Endothelial cell of umbilical vein (primary cell): ENCODE data around the gene MS4A10. TPM values are rescaled to one million over a fixed set of nuclear protein-coding genes. Genes with fewer than 3 reads are reported as not detected.

ENCODE experiments used
- BruUV-seq: library from RNA; stranded (reverse); fragments of 400-500 nt; replicated peaks from 2 replicates; lab custom pipeline; 2021; lab: Mats Ljungman, UMichigan
- CTCF ChIA-PET: fragments of 300-600, 350-600 bp; sonication (Branson Sonifier 250); formaldehyde crosslinking; loops from one replicate; lab custom pipeline; 2021; ENCODE audit warnings: antibody characterized with exemption, inconsistent platforms; lab: Charles Lee
- POLR2A ChIA-PET: fragments of 300-600, 350-600 bp; sonication (Branson Sonifier 250); formaldehyde crosslinking; loops from one replicate; lab custom pipeline; 2021; ENCODE audit warnings: antibody characterized with exemption, inconsistent platforms; lab: Charles Lee
- DNase-seq: peaks from one replicate; pipeline ENCODE4 v3.0.0-alpha.2; 2011; ENCODE audit warnings: low read depth, low spot score
- FAIRE-seq: peaks from 2 replicates; lab custom pipeline; 2011; peaks lifted over from hg19 to GRCh38; lab: Jason Lieb, UNC
- H2AFZ ChIP-seq: 2 replicates; pipeline ENCODE4 v1.6.0; 2012; ENCODE audit warnings: low read depth, low read length, control low read depth, inconsistent platforms
- H3K27ac ChIP-seq: 2 replicates; pipeline ENCODE4 v1.5.1; 2011; ENCODE audit warnings: low read depth, mild to moderate bottlenecking, control low read depth, low read length, moderate library complexity; ENCODE audit not compliant: insufficient read depth
- H3K27me3 ChIP-seq, 2 experiments: 2 replicates each; pipeline versions ENCODE4 v1.6.0 to v1.6.1; 2011; ENCODE audit warnings: low read length in 2 of 2, mixed read lengths in 1 of 2; ENCODE audit not compliant: control insufficient read depth in 2 of 2, insufficient read depth in 2 of 2
- H3K36me3 ChIP-seq, 2 experiments: 2 replicates in 1 of 2; 3 replicates in 1 of 2; pipeline ENCODE4 v1.5.1; 2011; ENCODE audit warnings: low read length in 2 of 2, mild to moderate bottlenecking in 1 of 2, moderate library complexity in 1 of 2; ENCODE audit not compliant: control insufficient read depth in 2 of 2, insufficient read depth in 2 of 2; ENCODE audit errors: extremely low read depth in 1 of 2
- H3K4me1 ChIP-seq: 3 replicates; pipeline ENCODE4 v1.5.1; 2011; ENCODE audit warnings: mild to moderate bottlenecking, low read length; ENCODE audit not compliant: control insufficient read depth, insufficient read depth; ENCODE audit errors: extremely low read depth
- H3K4me2 ChIP-seq: 2 replicates; pipeline ENCODE4 v1.6.1; 2011; ENCODE audit warnings: low read length, control low read depth, mixed read lengths; ENCODE audit not compliant: insufficient read depth
- H3K4me3 ChIP-seq, 3 experiments: fragments of 200-600 bp in 1 of 3; sonication (generic), shearing (Covaris generic) in 1 of 3; replicated peaks in 1 of 3; 2 replicates each; pipeline ENCODE4 v1.5.1; 2011 to 2016; ENCODE audit warnings: control low read depth in 3 of 3, low read length in 3 of 3, mild to moderate bottlenecking in 2 of 3, inconsistent platforms in 1 of 3, low read depth in 1 of 3, moderate library complexity in 1 of 3; ENCODE audit not compliant: insufficient read depth in 1 of 3
- H3K79me2 ChIP-seq: 2 replicates; pipeline ENCODE4 v1.6.0; 2012; ENCODE audit warnings: low read length, inconsistent platforms; ENCODE audit not compliant: control insufficient read depth, insufficient read depth
- H3K9ac ChIP-seq: replicated peaks from 2 replicates; pipeline ENCODE3; 2011; ENCODE audit warnings: low read length, control low read depth; ENCODE audit not compliant: insufficient read depth; ENCODE audit errors: extremely low read depth
- H3K9me1 ChIP-seq: replicated peaks from 3 replicates; pipeline ENCODE4 v1.6.0; 2011; ENCODE audit warnings: mild to moderate bottlenecking, low read length; ENCODE audit not compliant: control insufficient read depth, insufficient read depth; ENCODE audit errors: extremely low read depth
- H3K9me3 ChIP-seq: replicated peaks from 2 replicates; pipeline ENCODE4 v1.5.1; 2012; ENCODE audit warnings: low read length, inconsistent platforms; ENCODE audit not compliant: control insufficient read depth, insufficient read depth
- H4K20me1 ChIP-seq: replicated peaks from 2 replicates; pipeline ENCODE3; 2011; ENCODE audit warnings: mild to moderate bottlenecking, low read length; ENCODE audit not compliant: control insufficient read depth, insufficient read depth; ENCODE audit errors: extremely low read depth
- CTCF ChIP-seq, 2 donors: IDR thresholded peaks; 1 replicate in 1 of 2; 2 replicates in 1 of 2; pipeline ENCODE4 v1.5.1; 2011; ENCODE audit warnings: low read length in 2 of 2, mild to moderate bottlenecking in 2 of 2, moderate library complexity in 2 of 2, control low read depth in 1 of 2, inconsistent platforms in 1 of 2, low read depth in 1 of 2; ENCODE audit not compliant: insufficient read depth in 1 of 2; ENCODE audit errors: extremely low read depth in 1 of 2
- EZH2 ChIP-seq: IDR thresholded peaks from 2 replicates; pipeline ENCODE4 v1.6.1; 2012; ENCODE audit warnings: borderline replicate concordance, low read depth, mild to moderate bottlenecking, moderate library complexity, low read length, inconsistent platforms; ENCODE audit not compliant: severe bottlenecking
- FOS ChIP-seq: IDR thresholded peaks from 2 replicates; pipeline ENCODE4 v1.6.1; 2011; ENCODE audit warnings: mild to moderate bottlenecking, low read length, moderate library complexity, borderline replicate concordance; ENCODE audit not compliant: insufficient read depth
- GATA2 ChIP-seq: IDR thresholded peaks from 2 replicates; pipeline ENCODE4 v1.7.0; 2011; ENCODE audit warnings: low read depth, mild to moderate bottlenecking, moderate library complexity, mixed read lengths, low read length; ENCODE audit not compliant: insufficient read length, insufficient read depth
- JUN ChIP-seq: IDR thresholded peaks from 2 replicates; pipeline ENCODE4 v1.6.1; 2011; ENCODE audit warnings: borderline replicate concordance, low read depth; ENCODE audit not compliant: insufficient read length, insufficient read depth
- MAX ChIP-seq: IDR thresholded peaks from 2 replicates; pipeline ENCODE4 v1.6.1; 2011; ENCODE audit not compliant: insufficient read depth, insufficient read length
- MYC ChIP-seq: IDR thresholded peaks from one replicate; pipeline ENCODE4 v1.6.1; 2011; ENCODE audit warnings: mild to moderate bottlenecking, low read depth, low read length
- POLR2A ChIP-seq: IDR thresholded peaks from 2 replicates; pipeline ENCODE4 v1.6.1; 2012; ENCODE audit warnings: low read depth, mild to moderate bottlenecking, control low read depth, low read length
- POLR2AphosphoS5 ChIP-seq: IDR thresholded peaks from 2 replicates; pipeline ENCODE4 v1.6.1; 2012; ENCODE audit warnings: low read depth, mild to moderate bottlenecking, control low read depth, low read length, moderate library complexity; ENCODE audit not compliant: insufficient read depth
- dilution Hi-C: fragments of 300-500 bp; cut with MboI; formaldehyde crosslinking; loops from one replicate; pipeline ENCODE4 v1.15.0; 2019; ENCODE audit warnings: low sequenced_read_pairs; ENCODE audit not compliant: extremely low pct_ligation_motif_present
- intact Hi-C: fragments of 100-400 bp; cut with micrococcal nuclease; formaldehyde crosslinking; loops from one replicate; pipeline ENCODE4 v1.10.0; 2022
- polyA plus RNA-seq, 4 experiments: library from polyadenylated mRNA; depleted of rRNA in 3 of 4; stranded (reverse) in 3 of 4; unstranded in 1 of 4; fragments of >200 nt; gene quantifications; 2 replicates each; pipeline versions ENCODE4 v1.2.1 to v1.2.3, GENCODE V29; 2011 to 2012; ENCODE audit warnings: missing spikeins in 1 of 4
- total RNA-seq: library from RNA; stranded (reverse); gene quantifications from 2 replicates; pipeline ENCODE4 v1.2.3, GENCODE V29; 2021

The MS4A10 gene
- total and polyA plus RNA-seq, 2 donors (not counting 3 experiments of a cell fraction or from before 2014, with no cell fraction given), result not detected

GRCh38 chr11:60741421-60741820, 43.7 kb upstream of the MS4A10 start:
- dilution Hi-C loops (no loop called here), intact Hi-C loops (no loop called here)
- Histone ChIP-seq H3K4me3 (no peak overlapping the region), H3K9me3 (no peaks in the 10 kb centered on the region), H3K9ac (no peak overlapping the region), H3K4me2 (no peak overlapping the region), H3K4me1 (no peaks in the 10 kb centered on the region), H3K79me2 (no peaks in the 10 kb centered on the region), H3K36me3 (no peaks in the 10 kb centered on the region), H3K27ac (no peak overlapping the region), H2AFZ (no peak overlapping the region), H3K27me3 (peaks cover 0 to 5% of the 10 kb centered on the region in 2 experiments), H3K9me1 (no peaks in the 10 kb centered on the region), H4K20me1 (no peaks in the 10 kb centered on the region)
- TF ChIP-seq CTCF (IDR thresholded peaks at IDR 0.05; ENCODE audit: extremely low read depth in 1 of 2, insufficient read depth in 1 of 2, low read depth in 1 of 2, low read length in 2 of 2), result no peak
- no peak for TF ChIP-seq GATA2
- TF ChIP-seq POLR2AphosphoS5, result no peak
- no peak for TF ChIP-seq EZH2
- no peak for TF ChIP-seq MAX
- no peak for TF ChIP-seq JUN
- no peak for TF ChIP-seq FOS
- no peak for TF ChIP-seq MYC
- no peak for TF ChIP-seq POLR2A
- POLR2A ChIA-PET, result no interaction called here
- CTCF ChIA-PET, result interaction anchor here (0.6 kb wide), 1 partner anchor 90 kb away, joined by 3 read pairs; no protein-coding TSS in a partner anchor
- no peak for DNase-seq
- no TSS peak for BruUV-seq
- no peak for FAIRE-seq
